CD4-positive, alpha-beta T cell treated with Interleukin-12 subunit alpha and Interleukin-12 subunit beta, for 1 hour (primary cell): ENCODE measurements around the gene STX1A.

Experiments used
- DNase-seq: peaks from one replicate; pipeline ENCODE4 v3.0.0-alpha.2; 2020

The STX1A gene

GRCh38 chr7:73718905-73719805, at the start of gene STX1A:
Gene STX1A (minus strand): TSS chr7:73719669. CDS start chr7:73719631, 38 bp downstream.
- peak; percentile 79 for DNase-seq

DNA sequence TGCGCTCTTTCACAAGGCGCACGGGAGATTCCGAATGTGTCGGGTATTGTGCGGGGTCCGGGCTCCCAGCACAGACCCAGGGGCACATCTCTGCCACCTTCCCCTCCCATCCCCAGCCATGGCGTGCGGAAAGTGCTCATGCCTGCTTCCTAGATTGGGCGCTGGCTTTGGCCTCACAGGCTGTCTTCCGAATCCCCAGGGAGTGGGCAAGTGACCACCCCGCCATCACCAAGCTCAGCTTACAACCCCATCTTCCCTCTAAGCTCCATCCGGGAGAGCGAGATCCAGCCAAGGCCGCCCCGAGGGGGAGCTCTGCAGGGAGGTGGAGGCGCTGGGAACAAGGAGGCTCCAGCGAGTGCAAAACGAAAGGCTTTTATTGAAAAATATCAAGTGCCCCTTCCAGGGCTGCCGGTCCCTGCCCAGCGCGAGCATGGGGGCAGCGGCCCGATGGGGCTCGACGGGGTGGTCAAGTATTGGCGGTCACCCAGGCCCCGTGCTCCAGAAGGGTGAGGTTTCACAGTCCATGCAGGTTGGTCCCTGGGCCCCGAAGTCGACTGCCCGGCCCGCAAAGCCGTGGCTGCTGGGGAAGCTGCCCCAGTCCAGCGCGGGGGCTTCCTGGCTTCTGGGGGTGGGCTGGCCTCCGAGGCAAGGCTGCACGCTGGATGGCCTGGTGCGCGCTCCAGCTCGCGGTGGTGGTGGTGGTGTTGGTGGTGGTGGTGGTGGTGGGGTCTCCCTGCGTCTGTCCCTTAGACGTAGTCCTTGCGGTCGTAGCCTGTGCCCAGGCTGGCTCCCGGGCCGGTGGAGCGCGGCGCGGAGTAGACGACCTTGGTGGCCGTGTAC, 49.4 kb upstream of the STX1A start:
- no peak for DNase-seq

DNA sequence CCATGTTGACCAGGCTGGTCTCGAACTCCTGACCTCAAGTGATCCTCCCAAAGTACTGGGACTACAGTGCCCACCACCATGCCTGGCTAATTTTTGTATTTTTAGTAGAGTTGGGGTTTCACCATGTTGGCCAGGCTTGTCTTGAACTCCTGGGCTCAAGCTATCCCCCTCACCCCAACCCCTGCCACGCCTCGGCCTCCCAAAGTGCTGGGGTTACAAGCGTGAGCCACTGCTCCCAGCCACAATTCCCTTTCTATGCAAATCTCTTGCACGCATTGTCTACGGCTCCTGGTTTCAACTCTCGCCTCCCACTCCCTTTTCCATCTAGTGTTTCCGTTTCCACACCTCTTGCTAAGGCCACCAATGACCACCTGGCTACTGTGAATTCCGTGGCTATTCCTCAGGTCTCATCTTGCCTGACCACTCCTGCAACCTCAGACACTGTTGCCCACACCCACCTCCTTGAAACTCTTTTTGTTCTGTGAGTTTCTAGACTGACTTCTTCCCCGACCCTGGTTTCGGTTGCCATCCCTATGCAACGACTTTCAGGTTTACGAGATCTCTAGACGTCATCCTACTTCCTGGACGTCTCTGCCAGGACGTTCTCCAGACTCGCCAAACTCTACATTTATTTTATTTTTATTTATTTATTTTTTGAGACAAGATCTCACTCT, 47.2 kb upstream of the STX1A start:
- DNase-seq = no peak

- DNase-seq = no peak
Measured at GRCh38 chr7:73762659-73762999, 43.2 kb upstream of the STX1A start.

DNA sequence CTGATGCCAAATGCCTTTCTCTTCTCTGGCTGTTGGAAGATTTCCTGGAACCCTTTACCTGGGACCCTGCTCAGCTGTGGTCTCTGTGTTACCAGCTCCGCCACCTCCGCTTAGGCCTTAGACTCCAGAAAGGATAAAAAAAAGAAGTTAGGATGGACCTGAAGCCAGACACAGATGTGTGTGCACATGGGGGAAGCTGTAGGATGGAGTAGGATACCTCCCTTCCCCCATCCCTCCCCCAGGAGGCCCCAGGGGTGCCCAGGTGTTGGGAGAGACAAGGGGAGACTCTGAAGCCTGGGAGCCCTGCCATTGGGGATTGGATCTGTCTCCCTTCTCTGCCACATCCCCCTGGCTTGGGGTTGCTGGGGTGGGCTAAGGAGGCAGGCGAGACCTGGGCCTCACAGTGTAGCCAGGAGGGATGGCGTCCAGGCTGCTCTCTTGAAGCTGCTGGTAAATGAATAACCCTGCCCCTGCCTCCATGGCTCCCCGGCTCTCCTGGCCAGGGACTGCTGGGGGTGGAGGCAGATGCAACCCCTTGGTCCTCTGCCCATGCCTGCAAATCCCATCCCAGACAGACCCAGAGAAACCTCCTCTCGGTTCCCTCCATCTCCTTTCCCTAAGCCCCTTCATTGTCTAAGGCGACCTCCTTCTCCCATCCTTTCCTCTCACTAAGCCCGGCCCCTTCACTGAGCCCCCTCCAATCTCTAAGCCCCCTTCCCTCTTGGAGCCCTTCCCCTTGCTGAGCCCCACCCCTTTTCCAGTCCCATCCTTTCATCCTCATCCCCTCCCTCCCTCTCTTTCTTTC, 42.6 kb upstream of the STX1A start:
- no peak for DNase-seq

GRCh38 chr7:73758581-73759138, 39.2 kb upstream of the STX1A start:
- DNase-seq = no peak

GRCh38 chr7:73749931-73750776, 30.7 kb upstream of the STX1A start:
- DNase-seq = no peak

DNA sequence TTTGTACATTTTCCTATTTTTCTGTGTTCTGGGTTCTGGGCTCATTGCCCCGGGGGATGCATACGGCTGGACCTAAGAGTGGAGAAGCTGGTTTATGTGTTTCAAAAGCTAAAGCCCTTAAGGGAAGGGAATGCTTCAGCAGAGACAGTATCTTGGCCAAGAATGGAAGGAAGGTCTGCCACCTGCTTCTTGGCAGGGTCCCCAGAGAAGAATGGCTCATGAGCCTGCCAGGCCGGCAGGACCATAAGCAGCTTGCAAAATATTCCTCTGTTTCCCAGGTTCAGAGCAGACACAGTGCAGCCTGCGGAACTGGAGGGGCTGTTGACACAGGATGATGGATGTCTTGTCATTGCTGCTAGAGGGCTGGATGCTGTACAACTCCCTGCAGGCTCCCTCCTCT, 26.9 kb upstream of the STX1A start:
- DNase-seq = no peak

DNA sequence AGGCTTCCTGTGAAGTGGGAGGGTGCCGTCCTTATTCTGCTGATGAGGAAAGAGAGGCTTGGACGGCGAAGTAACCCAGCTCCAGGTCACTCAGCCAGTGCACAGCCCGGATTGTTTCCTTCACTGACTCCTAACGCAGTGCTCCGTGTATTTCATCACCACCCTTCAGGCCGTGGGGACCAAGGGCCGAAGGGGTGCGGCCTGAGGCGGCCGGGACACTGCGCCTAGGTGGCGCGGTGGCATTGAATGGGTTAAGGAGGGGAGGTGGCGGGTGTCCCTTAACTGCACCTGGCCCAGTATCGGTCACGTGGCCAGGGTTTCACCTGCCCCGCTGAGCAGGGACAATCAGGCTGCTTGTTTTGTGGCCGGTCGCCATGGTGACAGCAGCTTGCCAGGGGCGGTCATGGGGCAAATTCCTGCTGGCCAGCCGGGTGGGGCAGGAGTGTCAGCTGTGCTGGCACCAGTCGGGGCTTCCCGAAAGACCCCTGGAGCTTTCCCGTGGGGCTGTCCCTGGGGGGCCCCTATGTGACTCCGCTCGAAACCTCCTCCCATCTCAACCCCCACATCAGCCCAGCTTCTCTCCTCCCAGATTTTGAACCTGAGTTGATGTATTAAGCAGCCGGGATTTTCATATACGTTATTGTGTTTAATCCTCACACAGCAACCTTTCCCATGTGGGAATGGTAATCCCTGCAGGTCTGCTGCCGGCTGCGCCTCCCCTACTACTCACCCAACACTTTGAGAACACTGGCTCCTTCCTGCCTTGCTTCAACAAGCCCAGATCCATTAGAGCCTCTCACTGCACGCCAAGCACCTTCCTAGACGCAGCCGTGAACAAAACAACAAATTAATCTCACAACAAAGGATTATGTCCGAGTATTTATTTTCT, 23.5 kb upstream of the STX1A start:
- DNase-seq = no peak

- no peak for DNase-seq
Measured at GRCh38 chr7:73742338-73742752, 22.9 kb upstream of the STX1A start.

- DNase-seq = no peak
Measured at GRCh38 chr7:73741600-73741999, 22.1 kb upstream of the STX1A start.

GRCh38 chr7:73740771-73741170, 21.3 kb upstream of the STX1A start:
- DNase-seq = no peak

- no peak for DNase-seq
Measured at GRCh38 chr7:73740212-73740611, 20.7 kb upstream of the STX1A start.

DNA sequence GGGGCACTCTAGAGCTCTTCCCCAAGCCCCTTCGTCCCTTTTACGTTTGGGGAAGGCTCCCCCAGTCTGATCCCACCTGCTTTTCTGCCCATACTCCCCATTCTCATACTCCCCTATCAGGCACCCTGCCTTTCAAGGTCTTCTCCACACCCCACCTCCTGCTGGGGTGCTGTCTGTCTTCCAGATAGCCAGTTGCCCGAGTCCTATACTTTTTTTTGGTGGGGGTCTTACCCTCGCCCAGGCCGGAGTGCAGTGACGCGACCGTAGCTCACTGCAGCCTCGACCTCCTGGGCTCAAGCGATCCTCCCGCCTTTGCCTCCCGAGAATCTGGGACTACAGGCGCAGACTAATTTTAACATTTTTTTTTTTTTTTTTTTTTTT, 19.9 kb upstream of the STX1A start:
- DNase-seq = no peak

DNA sequence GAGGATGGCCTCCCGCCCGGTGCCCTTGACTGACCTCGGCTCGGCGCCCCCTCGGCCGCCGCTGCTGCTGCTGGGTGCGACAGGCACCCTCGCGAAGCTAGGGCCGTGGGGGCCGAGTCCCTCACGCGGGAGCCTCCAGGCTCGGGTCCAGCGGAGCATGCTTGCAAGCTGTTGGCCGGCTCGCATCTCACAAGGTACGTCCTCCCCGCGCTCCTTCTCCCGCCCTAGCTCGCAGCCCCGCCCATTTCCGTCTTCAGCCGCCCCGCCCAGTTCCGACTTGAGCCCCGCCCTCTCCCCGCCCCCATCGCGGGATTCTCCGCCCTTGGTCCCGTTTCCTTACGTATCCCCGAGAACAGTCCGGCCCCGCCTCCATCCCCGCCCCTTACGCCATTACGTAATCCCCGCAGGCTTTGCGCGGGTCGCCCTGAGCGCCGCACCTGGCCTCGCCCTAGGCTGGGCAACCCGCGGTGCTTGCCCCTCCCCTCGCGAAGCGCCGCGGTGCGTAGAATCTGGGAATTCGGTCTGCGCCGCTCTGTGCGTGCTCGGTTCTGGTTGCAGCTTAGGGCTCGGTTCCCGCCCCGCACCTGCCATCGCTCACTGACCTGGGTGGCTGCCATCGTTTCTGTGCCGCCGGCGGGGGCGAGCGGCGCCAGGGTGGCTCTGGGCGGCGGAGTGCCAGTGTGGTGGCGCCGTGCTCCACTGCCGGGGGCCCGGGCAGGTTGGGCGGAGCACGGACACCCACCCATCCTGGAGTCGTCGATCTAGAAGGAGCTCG, 19.3 kb upstream of the STX1A start, which contains the start of gene ABHD11:
Gene ABHD11, minus strand, starts transcription at position 191 of the 775 bp plus-strand sequence. Its CDS starts 32 bp downstream, at position 159.
- DNase-seq = peak; percentile 98

GRCh38 chr7:73738220-73738611, 18.7 kb upstream of the STX1A start:
- peak; percentile 69 for DNase-seq

DNA sequence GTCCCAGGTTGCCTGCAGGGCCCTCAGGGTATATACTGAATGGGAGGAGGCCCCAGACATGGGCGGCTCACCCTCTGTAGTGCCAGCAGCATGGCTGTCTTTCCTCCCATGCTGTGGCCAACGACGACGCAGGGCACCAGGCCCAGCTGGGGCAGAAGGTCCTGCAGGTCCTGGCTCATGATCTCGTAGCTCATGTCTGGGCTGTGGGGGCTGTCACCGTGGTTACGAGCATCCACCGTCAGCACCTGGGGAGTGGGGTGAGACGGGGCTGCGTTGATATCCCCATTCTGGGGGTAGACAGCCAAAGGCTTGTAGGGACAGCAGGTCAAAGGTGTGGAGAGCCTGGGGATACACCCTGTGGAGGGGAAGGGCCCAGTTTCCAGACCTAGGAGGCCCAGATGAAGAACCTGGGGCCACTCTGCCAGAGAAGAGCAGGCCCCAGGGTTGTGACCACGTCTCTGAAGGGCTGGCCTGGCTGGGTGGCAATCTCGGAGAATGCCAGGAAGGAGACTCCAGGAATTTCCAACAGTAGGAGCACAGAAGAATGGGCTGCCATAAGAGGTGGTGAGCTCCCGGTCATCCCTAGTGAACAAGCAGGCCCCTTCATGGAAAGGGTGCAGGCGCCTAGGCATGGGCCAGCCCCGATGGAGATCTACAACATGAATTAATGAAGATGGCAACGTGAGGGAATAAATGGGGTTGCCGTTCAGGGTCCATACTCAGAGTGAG, 18.2 kb upstream of the STX1A start:
- no peak for DNase-seq

GRCh38 chr7:73736885-73737284, 17.4 kb upstream of the STX1A start:
- no peak for DNase-seq

DNA sequence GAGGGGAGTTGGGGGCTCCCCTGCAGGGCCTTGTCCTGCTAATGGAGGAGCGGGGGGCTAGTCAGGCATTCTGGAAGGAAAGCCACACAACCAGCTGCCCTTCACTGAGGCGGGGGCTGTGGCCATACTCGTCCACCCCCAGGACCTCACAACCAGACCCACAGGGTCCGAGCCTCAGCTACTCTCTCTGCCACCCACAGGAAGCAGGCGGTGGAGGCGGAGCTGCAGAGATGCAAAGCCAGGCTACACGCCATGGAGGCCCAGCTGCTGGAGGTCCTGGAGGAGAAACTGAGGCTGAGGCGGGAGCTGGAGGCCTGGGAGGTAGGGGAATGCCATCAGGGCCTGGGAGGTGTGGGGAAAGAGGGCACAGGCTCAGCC, 16.0 kb upstream of the STX1A start:
- DNase-seq = no peak
